HG03103 (cell line): ENCODE data around the gene ARMH1.
"Not testable (repeated sequence)": the region's sequence is repeated elsewhere in the genome, so short reads cannot be mapped to it uniquely, and the experiment has no call there.

Source experiments
- ATAC-seq: cut with Tn5 transposase; IDR thresholded peaks from one replicate; pipeline ENCODE4 v1.9.1; 2021; ENCODE audit warnings: low read depth; ENCODE audit not compliant: unreplicated experiment

Gene ARMH1

DNA sequence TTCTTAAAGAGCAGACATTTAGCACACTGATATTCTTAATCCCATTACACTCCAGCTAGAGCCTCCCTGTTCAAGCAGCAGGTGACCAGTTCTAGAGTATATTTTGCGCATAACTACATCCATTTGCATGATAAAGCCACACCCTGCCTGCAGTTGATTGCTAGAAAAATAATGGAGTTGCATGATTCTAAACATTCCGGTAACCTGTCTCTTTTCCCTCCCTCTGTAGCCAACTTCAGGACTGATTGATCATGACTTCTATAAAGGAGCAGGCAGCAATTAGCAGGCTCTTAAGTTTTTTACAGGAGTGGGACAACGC, 14.9 kb downstream of the ARMH1 start:
- no peak for ATAC-seq

DNA sequence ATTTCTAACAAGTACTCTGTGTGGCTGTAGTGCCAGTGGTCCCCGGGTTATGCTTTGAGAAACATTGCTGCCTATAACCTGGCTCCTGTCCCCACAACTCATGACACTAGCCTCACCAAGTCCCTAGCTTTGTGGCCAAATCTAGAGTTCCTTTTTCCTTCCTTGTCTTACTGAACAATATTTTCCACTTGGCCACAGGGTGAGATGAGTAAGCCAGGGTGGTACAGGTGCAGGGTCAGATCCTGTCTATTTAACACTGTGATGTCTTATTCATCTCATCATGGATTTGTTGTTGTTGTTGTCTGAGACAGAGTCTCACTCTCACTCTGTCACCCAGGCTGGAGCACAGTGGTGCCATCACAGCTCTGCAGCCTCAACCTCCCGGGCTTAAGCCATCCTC, 18.6 kb downstream of the ARMH1 start:
- no peak for ATAC-seq

DNA sequence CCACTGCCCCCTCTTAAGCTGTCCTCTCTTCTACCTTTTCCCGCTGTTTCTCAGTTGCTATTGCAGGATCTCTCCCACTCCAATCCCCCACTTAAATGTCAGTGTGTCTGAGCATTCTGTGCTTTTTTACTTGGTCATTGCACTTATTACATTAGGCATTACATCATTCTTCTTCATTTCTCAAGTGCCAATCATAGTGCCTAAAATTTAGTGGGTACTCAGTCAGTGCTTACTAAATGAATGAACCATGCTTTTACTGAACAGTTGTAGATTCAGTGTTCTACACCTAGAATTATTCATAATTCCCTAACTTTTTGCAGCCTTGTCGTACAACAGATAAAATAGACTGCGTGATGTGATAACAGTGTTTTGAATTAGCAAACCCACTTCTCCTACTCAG, 19.4 kb downstream of the ARMH1 start:
- ATAC-seq: no peak

GRCh38 chr1:44694863-44695478, 20.5 kb downstream of the ARMH1 start:
- no peak for ATAC-seq

DNA sequence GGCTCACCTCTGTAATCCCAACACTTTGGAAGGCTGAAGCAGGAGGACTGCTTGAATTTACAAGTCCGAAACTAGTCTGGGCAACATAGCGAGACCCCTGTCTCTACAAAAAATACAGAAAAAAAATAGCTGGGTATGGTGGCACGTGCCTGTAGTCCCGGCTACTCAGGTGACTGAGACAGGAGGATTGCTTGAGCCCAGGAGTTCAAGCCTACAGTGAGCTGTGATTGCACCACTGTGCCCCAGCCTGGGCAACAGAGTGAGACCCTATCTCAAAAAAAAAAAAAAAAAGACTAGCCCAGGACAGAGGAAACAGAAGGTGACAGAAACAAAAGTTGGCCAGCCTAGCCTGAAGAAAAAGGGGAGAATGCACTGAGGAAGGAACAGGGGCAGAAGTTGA, 21.2 kb downstream of the ARMH1 start:
- ATAC-seq: no peak

DNA sequence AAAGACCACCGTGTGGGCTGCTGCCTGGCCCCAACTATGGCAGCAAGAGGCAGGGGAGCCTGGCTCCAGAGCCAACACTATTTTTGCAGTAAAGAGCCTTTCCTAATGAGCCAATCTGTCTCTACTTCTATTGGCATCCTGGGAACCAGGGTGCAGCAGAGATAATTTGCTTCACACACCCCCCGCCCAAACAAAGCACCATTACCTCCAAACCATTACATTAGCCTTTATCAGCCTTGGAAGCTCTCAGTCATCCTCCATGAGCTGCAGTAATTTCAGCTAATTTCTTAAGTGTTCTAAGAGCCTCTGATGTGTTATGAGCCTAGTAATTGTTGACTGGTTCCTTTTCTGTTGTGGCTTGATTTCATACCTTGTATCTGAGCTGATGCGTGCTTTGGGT, 21.6 kb downstream of the ARMH1 start:
- no peak for ATAC-seq

DNA sequence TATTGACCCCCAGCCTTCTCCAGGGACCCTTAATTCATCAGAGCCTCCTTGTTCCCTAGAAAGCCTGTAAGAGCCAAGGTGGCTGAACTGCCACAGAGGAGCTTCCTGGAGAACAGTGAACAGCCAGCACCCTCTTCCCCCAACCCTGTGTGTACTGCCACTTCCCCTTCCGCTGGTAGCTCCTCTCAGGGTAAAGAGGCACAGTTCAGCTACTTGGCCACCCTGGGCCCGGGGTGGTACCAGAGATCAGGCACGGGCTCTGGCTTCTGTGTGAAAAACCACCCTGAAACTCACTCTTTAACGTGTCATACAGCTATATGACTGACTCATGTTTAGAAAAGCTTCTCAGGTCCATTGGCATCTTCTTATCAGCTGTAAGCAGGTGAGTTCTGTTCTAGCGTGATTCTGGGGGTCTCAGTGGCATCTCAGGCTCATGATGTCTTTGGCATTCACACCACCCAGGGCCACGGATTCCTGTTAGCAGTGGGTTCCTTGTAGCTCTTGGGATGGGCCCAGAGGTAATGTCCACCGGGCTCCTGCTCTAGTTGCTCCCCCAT, 22.4 kb downstream of the ARMH1 start:
- no peak for ATAC-seq

DNA sequence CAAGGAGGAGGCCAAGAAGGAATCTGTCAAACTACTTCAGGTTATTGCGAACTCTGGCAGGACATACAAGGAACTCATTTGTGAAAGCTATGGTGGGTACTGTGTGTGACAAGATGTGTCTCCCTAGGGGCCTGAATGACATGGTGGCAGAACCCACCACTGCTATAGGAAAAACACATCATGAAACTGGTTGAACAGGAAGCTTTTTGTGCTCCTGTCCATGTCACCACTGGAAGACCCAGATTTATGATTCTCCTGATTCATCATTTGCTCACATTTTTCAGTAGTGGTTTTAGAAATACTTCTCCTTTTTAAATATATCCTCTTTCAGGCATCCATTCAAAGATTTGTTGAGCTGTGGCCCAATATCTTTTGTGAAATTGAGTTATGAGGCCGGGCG, 23.6 kb downstream of the ARMH1 start:
- ATAC-seq: no peak

DNA sequence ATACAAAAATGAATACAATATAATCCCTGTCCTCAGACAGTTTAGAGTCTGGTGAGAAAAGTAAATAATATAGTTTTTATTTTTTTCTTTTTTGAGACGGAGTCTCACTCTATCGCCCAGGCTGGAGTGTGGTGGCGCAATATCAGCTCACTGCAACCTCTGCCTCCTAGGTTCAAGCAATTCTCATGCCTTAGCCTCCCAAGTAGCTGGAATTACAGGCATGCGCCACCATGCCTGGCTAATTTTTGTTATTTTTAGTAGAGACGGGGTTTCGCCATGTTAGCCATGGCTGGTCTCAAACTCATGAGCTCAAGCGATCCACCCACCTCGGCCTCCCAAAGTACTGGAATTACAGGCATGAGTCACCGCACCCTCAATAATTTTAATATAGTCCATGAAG, 24.9 kb downstream of the ARMH1 start:
- ATAC-seq: not testable (repeated sequence)

GRCh38 chr1:44700573-44700972, 26.1 kb downstream of the ARMH1 start:
- no peak for ATAC-seq

DNA sequence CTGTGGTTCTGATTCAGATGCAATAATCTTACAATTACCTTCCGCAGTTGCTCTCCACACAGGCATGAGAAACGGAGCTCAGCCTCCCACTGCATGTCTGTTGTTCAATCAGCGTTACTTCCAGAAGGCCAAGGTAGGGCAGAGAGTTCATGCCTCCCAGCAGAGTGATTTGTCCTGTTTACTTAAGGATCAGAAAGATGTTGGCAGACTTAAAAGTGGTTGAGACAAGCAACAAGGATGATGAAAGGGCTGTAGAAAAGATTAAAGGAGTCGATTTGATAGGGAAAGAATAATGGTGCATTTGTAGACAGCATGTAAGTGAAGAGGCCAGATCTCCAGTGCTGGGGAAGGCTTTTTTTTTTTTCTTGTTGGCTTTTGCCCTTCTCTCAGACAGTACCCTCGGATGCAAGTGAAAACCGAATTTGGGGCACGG, 26.6 kb downstream of the ARMH1 start:
- ATAC-seq: no peak

- no peak for ATAC-seq
Observed at GRCh38 chr1:44705470-44705869, 31.0 kb downstream of the ARMH1 start.

DNA sequence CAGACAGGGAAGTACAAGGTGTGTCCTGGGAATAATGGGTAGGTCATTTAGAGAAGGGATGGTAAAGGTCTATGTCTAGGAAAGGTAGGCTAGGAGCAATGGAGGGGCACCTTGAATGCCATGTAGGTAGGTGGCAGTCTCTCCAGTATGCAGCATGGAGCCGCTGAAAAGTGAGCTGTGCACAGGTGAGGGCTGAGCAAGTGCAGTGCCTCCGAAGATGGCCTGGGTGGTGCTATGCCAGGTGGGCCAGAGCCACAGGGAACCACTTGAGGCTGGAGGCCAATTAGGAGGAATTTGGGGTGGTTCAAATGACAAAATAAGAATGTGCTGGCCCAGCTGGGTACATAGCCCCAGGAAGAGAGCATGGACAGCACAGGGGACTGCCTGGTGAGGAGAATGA, 31.4 kb downstream of the ARMH1 start:
- no peak for ATAC-seq

GRCh38 chr1:44707112-44707881, 32.8 kb downstream of the ARMH1 start:
- no peak for ATAC-seq

DNA sequence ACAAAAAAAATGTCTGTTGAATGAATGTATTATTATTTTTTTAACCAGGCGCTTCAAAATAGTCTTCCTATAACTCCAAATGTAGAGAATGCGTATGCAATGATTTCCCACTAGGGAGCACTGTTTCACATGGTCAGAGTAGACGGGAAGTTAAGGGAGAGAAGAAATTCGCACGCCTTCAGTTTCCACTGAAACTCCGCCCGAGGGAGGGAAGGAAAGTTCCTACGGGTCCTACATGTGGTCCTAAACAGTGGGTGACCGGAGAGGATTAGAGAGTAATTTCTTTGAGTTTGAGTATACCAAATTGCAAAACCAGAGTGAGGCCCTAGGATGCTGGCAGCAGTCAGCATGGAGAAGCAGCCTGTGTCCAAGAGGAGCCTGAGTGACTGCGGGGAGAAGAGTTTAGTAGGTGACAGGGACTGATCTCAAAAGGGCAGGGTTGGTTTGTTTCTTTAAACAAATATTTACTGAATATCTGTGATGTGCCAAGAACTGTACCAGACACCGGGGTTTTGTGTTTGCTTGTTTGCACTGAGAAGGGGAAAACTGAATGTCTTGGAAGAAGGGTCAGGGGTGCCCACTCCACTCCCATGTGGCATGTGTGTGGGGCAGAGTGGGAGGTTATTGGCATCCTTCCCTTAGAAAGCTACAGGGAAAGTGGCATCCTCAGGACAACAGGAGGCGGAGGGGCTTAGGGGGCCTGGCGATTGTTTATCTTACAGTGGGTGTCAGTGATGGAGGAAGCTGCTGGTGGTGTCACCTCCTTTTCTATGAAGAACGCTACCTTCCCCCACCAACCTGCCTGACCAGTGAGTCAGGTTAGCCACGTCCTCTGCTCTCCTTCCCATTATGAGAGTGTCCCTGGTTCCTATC, 33.7 kb downstream of the ARMH1 start:
- ATAC-seq: no peak

DNA sequence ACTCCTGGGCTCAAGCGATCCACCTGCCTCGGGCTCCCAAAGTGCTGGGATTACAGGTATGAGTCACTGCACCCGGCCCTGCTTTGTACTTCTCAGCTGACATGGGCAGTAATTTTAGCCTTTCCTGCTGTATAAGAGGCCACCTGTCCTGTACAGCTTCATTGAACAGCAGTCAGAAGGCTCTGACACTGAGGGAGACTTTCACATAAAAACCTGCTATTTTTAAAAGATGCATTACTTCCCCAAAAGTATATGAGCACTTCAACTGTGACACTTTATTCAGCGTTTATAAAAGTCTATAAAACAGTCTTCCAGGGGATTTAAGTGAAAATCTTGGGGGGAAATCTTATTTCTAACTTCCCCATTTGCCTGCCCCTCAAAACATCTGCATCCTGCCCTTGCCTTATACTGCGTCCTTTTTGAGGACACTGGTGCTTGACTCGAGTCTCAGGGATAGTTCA, 38.8 kb downstream of the ARMH1 start:
- no peak for ATAC-seq

GRCh38 chr1:44714532-44714931, 40.0 kb downstream of the ARMH1 start:
- ATAC-seq: no peak

GRCh38 chr1:44714944-44715571, 40.5 kb downstream of the ARMH1 start:
- no peak for ATAC-seq

GRCh38 chr1:44717156-44717555, 42.6 kb downstream of the ARMH1 start:
- ATAC-seq: no peak

- ATAC-seq: no peak
Observed at GRCh38 chr1:44717653-44718052, 43.1 kb downstream of the ARMH1 start.

GRCh38 chr1:44718091-44718490, 43.6 kb downstream of the ARMH1 start:
- ATAC-seq: no peak
